GM23338 (cell line): ENCODE results near the gene RNF103. TPM values are rescaled to one million over a fixed set of nuclear protein-coding genes. Genes with fewer than 3 reads are reported as not detected.

Source experiments
- ATAC-seq: fragments of 200-7000 bp; cut with Tn5 transposase; 3 replicates; pipeline ENCODE4 v1.9.1; 2020
- DNase-seq: peaks from one replicate; pipeline ENCODE4 v3.0.0-alpha.2; 2015; ENCODE audit warnings: low spot score
- H2AFZ ChIP-seq: fragments of 200-600 bp; sonication (generic); 2 replicates; pipeline ENCODE4 v1.8.0; 2016; ENCODE audit warnings: antibody characterized with exemption, mild to moderate bottlenecking, moderate library complexity
- H3F3A ChIP-seq: fragments of 200-600 bp; sonication (generic); replicated peaks from 2 replicates; pipeline ENCODE4 v1.8.0; 2017; ENCODE audit warnings: antibody characterized with exemption, mixed run types, low read depth
- H3K27ac ChIP-seq: fragments of 200-600 bp; sonication (generic); 2 replicates; pipeline ENCODE4 v1.6.1; 2016; ENCODE audit warnings: low read depth
- H3K27me3 ChIP-seq: fragments of 200-600 bp; sonication (generic); 2 replicates; pipeline ENCODE4 v1.8.0; 2016; ENCODE audit warnings: mild to moderate bottlenecking, mixed run types, moderate library complexity; ENCODE audit not compliant: insufficient read depth
- H3K36me3 ChIP-seq: fragments of 200-600 bp; sonication (generic); 2 replicates; pipeline ENCODE4 v1.8.0; 2016; ENCODE audit warnings: mild to moderate bottlenecking; ENCODE audit not compliant: insufficient read depth
- H3K4me1 ChIP-seq: fragments of 200-600 bp; sonication (generic); 2 replicates; pipeline ENCODE4 v1.8.0; 2016; ENCODE audit warnings: mild to moderate bottlenecking, moderate library complexity; ENCODE audit not compliant: insufficient read depth
- H3K4me2 ChIP-seq: fragments of 200-600 bp; sonication (generic); 2 replicates; pipeline ENCODE4 v1.7.1; 2017; ENCODE audit warnings: mixed run types
- H3K4me3 ChIP-seq: fragments of 200-600 bp; sonication (generic); 2 replicates; pipeline ENCODE4 v1.6.1; 2016; ENCODE audit warnings: mixed run types
- H3K79me2 ChIP-seq: fragments of 200-600 bp; sonication (generic); replicated peaks from 2 replicates; pipeline ENCODE4 v1.8.0; 2017; ENCODE audit warnings: mild to moderate bottlenecking; ENCODE audit not compliant: insufficient read depth
- H3K9me2 ChIP-seq: fragments of 200-600 bp; sonication (generic); 2 replicates; pipeline ENCODE4 v1.8.0; 2017; ENCODE audit not compliant: insufficient read depth
- H4K20me1 ChIP-seq: fragments of 200-600 bp; sonication (generic); replicated peaks from 2 replicates; pipeline ENCODE4 v1.8.0; 2017; ENCODE audit warnings: mild to moderate bottlenecking; ENCODE audit not compliant: insufficient read depth
- H3K27ac Mint-ChIP-seq: 2 replicates; pipeline ENCODE4 v1.8.0; 2020; ENCODE audit warnings: inconsistent platforms, mild to moderate bottlenecking, moderate library complexity, mixed read lengths
- H3K27me3 Mint-ChIP-seq: 3 replicates; pipeline ENCODE4 v1.8.0; 2022; ENCODE audit warnings: low read depth, mild to moderate bottlenecking, moderate library complexity, mixed read lengths, inconsistent platforms; ENCODE audit not compliant: insufficient read depth, poor library complexity
- H3K36me3 Mint-ChIP-seq: 3 replicates; pipeline ENCODE4 v1.8.0; 2021; ENCODE audit warnings: low read depth, mild to moderate bottlenecking, inconsistent platforms, moderate library complexity, mixed read lengths
- H3K4me1 Mint-ChIP-seq: 3 replicates; pipeline ENCODE4 v1.8.0; 2020; ENCODE audit warnings: mild to moderate bottlenecking, inconsistent platforms, mixed read lengths
- H3K4me3 Mint-ChIP-seq: 3 replicates; pipeline ENCODE4 v1.8.0; 2021; ENCODE audit warnings: moderate library complexity, mild to moderate bottlenecking, inconsistent platforms, mixed read lengths
- H3K9me3 Mint-ChIP-seq: 3 replicates; pipeline ENCODE4 v1.8.0; 2020; ENCODE audit warnings: moderate library complexity, mild to moderate bottlenecking, inconsistent platforms, mixed read lengths
- JUNB ChIP-seq: IDR thresholded peaks from one replicate; pipeline ENCODE4 v1.6.1; 2016; ENCODE audit warnings: antibody characterized with exemption; ENCODE audit not compliant: unreplicated experiment
- NANOG ChIP-seq: IDR thresholded peaks from 2 replicates; pipeline ENCODE4 v1.6.1; 2016; ENCODE audit warnings: antibody characterized with exemption, borderline replicate concordance
- POLR2AphosphoS5 ChIP-seq: IDR thresholded peaks from 2 replicates; pipeline ENCODE4 v1.6.1; 2016; ENCODE audit warnings: antibody characterized with exemption, low read depth
- ZNF331 ChIP-seq: fragments of 250-450 bp; sonication (Bioruptor Pico); IDR thresholded peaks from 2 replicates; pipeline ENCODE4 v1.5.0; 2020; ENCODE audit warnings: low read depth, mild to moderate bottlenecking, moderate library complexity
- polyA plus RNA-seq: library from polyadenylated mRNA; unstranded; fragments of >200 nt; fragmentation: Nextera tagmentation; extraction: Ambion mirVana; gene quantifications from 2 replicates; pipeline ENCODE4 v1.2.1, GENCODE V29; 2016
- total RNA-seq: library from RNA; depleted of rRNA; stranded (reverse); fragments of >200 nt; shearing (Covaris generic); gene quantifications from 2 replicates; pipeline ENCODE4 v1.2.3, GENCODE V29; 2014
- TF ChIP-seq, protein P1 (sequence below): IDR thresholded peaks from one replicate; pipeline ENCODE4 v1.6.1; 2018; ENCODE audit warnings: antibody characterized with exemption; ENCODE audit not compliant: unreplicated experiment
- TF ChIP-seq, protein P2 (sequence below): IDR thresholded peaks from 2 replicates; pipeline ENCODE4 v1.6.1; 2016; ENCODE audit warnings: antibody characterized with exemption

Gene RNF103
- total and polyA plus RNA-seq, 2 experiments from 2014 or later, result 3.8 to 5.9 TPM

GRCh38 chr2:86622519-86623042 is 1.1 kb downstream of the RNF103 start (continued):
- TF ChIP-seq, protein P1, sequence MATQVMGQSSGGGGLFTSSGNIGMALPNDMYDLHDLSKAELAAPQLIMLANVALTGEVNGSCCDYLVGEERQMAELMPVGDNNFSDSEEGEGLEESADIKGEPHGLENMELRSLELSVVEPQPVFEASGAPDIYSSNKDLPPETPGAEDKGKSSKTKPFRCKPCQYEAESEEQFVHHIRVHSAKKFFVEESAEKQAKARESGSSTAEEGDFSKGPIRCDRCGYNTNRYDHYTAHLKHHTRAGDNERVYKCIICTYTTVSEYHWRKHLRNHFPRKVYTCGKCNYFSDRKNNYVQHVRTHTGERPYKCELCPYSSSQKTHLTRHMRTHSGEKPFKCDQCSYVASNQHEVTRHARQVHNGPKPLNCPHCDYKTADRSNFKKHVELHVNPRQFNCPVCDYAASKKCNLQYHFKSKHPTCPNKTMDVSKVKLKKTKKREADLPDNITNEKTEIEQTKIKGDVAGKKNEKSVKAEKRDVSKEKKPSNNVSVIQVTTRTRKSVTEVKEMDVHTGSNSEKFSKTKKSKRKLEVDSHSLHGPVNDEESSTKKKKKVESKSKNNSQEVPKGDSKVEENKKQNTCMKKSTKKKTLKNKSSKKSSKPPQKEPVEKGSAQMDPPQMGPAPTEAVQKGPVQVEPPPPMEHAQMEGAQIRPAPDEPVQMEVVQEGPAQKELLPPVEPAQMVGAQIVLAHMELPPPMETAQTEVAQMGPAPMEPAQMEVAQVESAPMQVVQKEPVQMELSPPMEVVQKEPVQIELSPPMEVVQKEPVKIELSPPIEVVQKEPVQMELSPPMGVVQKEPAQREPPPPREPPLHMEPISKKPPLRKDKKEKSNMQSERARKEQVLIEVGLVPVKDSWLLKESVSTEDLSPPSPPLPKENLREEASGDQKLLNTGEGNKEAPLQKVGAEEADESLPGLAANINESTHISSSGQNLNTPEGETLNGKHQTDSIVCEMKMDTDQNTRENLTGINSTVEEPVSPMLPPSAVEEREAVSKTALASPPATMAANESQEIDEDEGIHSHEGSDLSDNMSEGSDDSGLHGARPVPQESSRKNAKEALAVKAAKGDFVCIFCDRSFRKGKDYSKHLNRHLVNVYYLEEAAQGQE, result no peak

DNA sequence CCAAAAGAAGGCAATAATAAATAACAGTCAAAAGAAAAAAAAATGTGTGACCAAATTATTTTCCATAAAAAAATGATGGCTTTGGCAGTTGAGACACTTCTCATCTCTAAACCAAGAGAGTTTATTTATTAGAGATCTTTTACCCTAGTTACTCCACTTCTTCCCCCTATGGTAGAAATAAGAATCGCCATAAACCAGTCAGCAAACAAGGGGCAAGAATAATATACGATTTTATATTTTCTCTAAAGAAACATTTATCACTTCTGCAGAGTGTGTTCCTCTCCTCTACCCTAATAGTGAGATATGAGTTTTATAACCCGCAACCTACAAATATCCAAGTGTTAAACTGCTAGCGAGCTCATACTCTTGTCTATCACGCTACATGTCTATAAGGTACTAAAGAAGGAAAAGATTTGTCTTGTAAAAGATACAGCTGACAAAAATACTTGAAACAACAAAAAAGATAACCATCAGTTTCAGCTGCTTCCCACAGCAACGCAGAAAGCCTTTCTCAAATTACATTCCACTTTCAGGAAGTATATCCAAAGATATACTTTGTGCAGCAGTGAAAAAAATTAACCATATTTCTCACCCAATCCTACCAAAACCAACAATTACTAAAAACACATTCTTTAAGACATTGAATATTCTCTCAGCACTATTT is 2.3 kb downstream of the RNF103 start:
- Histone ChIP-seq H3K4me1 (peaks cover 12% of the 10 kb centered on the region; the same call in 1 of the 2 replicates), H3K27ac (no peak overlapping the region), H3K27me3 (no peaks in the 10 kb centered on the region), H4K20me1 (no peaks in the 10 kb centered on the region; the same call in 1 of the 2 replicates), H3K4me2 (peak overlapping the region; percentile 79), H3K79me2 (peaks cover 11% of the 10 kb centered on the region; the same call in 1 of the 2 replicates), H3K36me3 (no peaks in the 10 kb centered on the region), H3F3A (no peaks in the 10 kb centered on the region), H3K9me2 (no peaks in the 10 kb centered on the region), H3K4me3 (peak overlapping the region; percentile 93), H2AFZ (no peak overlapping the region)
- TF ChIP-seq ZNF331 (CRISPR knock-in tag), result no peak
- TF ChIP-seq JUNB, result no peak
- TF ChIP-seq POLR2AphosphoS5, result no peak
- TF ChIP-seq, protein P2, sequence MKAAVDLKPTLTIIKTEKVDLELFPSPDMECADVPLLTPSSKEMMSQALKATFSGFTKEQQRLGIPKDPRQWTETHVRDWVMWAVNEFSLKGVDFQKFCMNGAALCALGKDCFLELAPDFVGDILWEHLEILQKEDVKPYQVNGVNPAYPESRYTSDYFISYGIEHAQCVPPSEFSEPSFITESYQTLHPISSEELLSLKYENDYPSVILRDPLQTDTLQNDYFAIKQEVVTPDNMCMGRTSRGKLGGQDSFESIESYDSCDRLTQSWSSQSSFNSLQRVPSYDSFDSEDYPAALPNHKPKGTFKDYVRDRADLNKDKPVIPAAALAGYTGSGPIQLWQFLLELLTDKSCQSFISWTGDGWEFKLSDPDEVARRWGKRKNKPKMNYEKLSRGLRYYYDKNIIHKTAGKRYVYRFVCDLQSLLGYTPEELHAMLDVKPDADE, result no peak
- ATAC-seq (no peak), DNase-seq (no peak)
- Mint-ChIP-seq H3K27ac (no peak overlapping the region), H3K4me1 (peaks cover 9% of the 10 kb centered on the region; the same call in 2 of the 3 replicates), H3K4me3 (peak overlapping the region; percentile 94), H3K36me3 (no peaks in the 10 kb centered on the region), H3K27me3 (peaks cover 2% of the 10 kb centered on the region), H3K9me3 (no peaks in the 10 kb centered on the region)

GRCh38 chr2:86617738-86618137 is 5.9 kb downstream of the RNF103 start:
- H3K36me3 Mint-ChIP-seq, result 0 out of 3 replicates have a peak, but pooled peaks cover 5% of the 10 kb centered on the region
- H3K4me3 Mint-ChIP-seq, result no peak overlapping the region
- H3K9me3 Mint-ChIP-seq, result no peaks in the 10 kb centered on the region
- TF ChIP-seq, protein P1, result no peak
- no peak for TF ChIP-seq NANOG
- no peak for TF ChIP-seq ZNF331 (CRISPR knock-in tag)
- TF ChIP-seq POLR2AphosphoS5, result no peak

More at GRCh38 chr2:86617738-86618137, 5.9 kb downstream of the RNF103 start:
- H3F3A ChIP-seq, result no peaks in the 10 kb centered on the region
- Mint-ChIP-seq H3K27me3 (peaks cover 2% of the 10 kb centered on the region), H3K27ac (no peak overlapping the region), H3K4me1 (peaks cover 9% of the 10 kb centered on the region; the same call in 2 of the 3 replicates)
- no peaks in the 10 kb centered on the region; the same call in 1 of the 2 replicates for H4K20me1 ChIP-seq
- H3K4me1 ChIP-seq, result peaks cover 12% of the 10 kb centered on the region; the same call in 1 of the 2 replicates
- H3K27ac ChIP-seq, result no peak overlapping the region
- no peak overlapping the region for H3K4me3 ChIP-seq
- H3K9me2 ChIP-seq, result no peaks in the 10 kb centered on the region
- no peak overlapping the region for H2AFZ ChIP-seq
- H3K27me3 ChIP-seq, result no peaks in the 10 kb centered on the region
- ATAC-seq, result no peak
- H3K79me2 ChIP-seq, result peaks cover 11% of the 10 kb centered on the region; the same call in 1 of the 2 replicates
- H3K36me3 ChIP-seq, result no peaks in the 10 kb centered on the region
- DNase-seq, result no peak
- H3K4me2 ChIP-seq, result no peak overlapping the region
